IMR-90 (cell line): ENCODE measurements around the gene GTF2A1. TPM values are rescaled to one million over a fixed set of nuclear protein-coding genes. Genes with fewer than 3 reads are reported as not detected.
A peak's percentile ranks its signal among the peaks of the same experiment; 100 is the strongest.

Experiments
- ATAC-seq: fragments of 200-7000 bp; cut with Tn5 transposase; 2 replicates; pipeline ENCODE4 v1.9.1; 2020; ENCODE audit warnings: low read depth, mild to moderate bottlenecking, moderate library complexity
- BruUV-seq: library from RNA; stranded (reverse); fragments of 400-500 nt; replicated peaks from 2 replicates; lab custom pipeline; 2021; lab: Mats Ljungman, UMichigan
- CTCF ChIA-PET: fragments of 300-600 bp; formaldehyde crosslinking; extraction: SDS; loops from one replicate; lab custom pipeline; 2021; ENCODE audit warnings: antibody characterized with exemption; lab: Yijun Ruan, JAX
- POLR2A ChIA-PET: fragments of 300-600 bp; sonication (Branson Sonifier 250); formaldehyde crosslinking; loops from one replicate; lab custom pipeline; 2022; ENCODE audit warnings: antibody characterized with exemption; ENCODE audit not compliant: unreplicated experiment; lab: Charles Lee
- DNase-seq: peaks from one replicate; pipeline ENCODE4 v3.0.0; 2013
- H2AFZ ChIP-seq: replicated peaks from 2 replicates; pipeline ENCODE3; 2013; ENCODE audit warnings: low read length, mild to moderate bottlenecking; ENCODE audit not compliant: poor library complexity
- H2AK5ac ChIP-seq: 2 replicates; pipeline ENCODE4 v1.6.1; 2013; ENCODE audit warnings: low read depth, low read length, inconsistent platforms
- H2AK9ac ChIP-seq: replicated peaks from 2 replicates; pipeline ENCODE3; 2013; ENCODE audit warnings: mild to moderate bottlenecking, low read depth, low read length, moderate library complexity; ENCODE audit not compliant: poor library complexity
- H2BK120ac ChIP-seq: 2 replicates; pipeline ENCODE4 v1.6.1; 2013; ENCODE audit warnings: low read depth, low read length, inconsistent platforms
- H2BK15ac ChIP-seq: 3 replicates; pipeline ENCODE4 v1.6.1; 2013; ENCODE audit warnings: low read depth, low read length, inconsistent platforms
- H2BK20ac ChIP-seq: 2 replicates; pipeline ENCODE4 v1.6.1; 2013; ENCODE audit warnings: low read depth, mild to moderate bottlenecking, inconsistent platforms, low read length, moderate library complexity
- H2BK5ac ChIP-seq: 2 replicates; pipeline ENCODE4 v1.6.1; 2013; ENCODE audit warnings: mild to moderate bottlenecking, low read depth, low read length, inconsistent platforms; ENCODE audit not compliant: poor library complexity, severe bottlenecking
- H3K14ac ChIP-seq: replicated peaks from 2 replicates; pipeline ENCODE4 v1.6.1; 2013; ENCODE audit warnings: low read depth, low read length, inconsistent platforms
- H3K18ac ChIP-seq: 2 replicates; pipeline ENCODE4 v1.6.1; 2013; ENCODE audit warnings: low read depth, low read length, control low read depth
- H3K23ac ChIP-seq: 2 replicates; pipeline ENCODE4 v1.6.1; 2013; ENCODE audit warnings: low read depth, low read length, inconsistent platforms
- H3K27ac ChIP-seq: 2 replicates; pipeline ENCODE4 v1.5.1; 2013; ENCODE audit warnings: mild to moderate bottlenecking, control low read depth, low read length; ENCODE audit not compliant: insufficient read depth
- H3K27me3 ChIP-seq: 2 replicates; pipeline ENCODE4 v1.6.1; 2013; ENCODE audit warnings: low read length; ENCODE audit not compliant: control insufficient read depth, insufficient read depth
- H3K36me3 ChIP-seq: 2 replicates; pipeline ENCODE4 v1.6.1; 2013; ENCODE audit warnings: low read length, mixed read lengths; ENCODE audit not compliant: control insufficient read depth, insufficient read depth
- H3K4ac ChIP-seq: 2 replicates; pipeline ENCODE4 v1.6.1; 2013; ENCODE audit warnings: low read depth, low read length, inconsistent platforms
- H3K4me1 ChIP-seq: 2 replicates; pipeline ENCODE4 v1.6.1; 2013; ENCODE audit warnings: low read length, mixed read lengths; ENCODE audit not compliant: control insufficient read depth, insufficient read depth
- H3K4me2 ChIP-seq: 2 replicates; pipeline ENCODE4 v1.6.1; 2013; ENCODE audit warnings: low read depth, mild to moderate bottlenecking, control low read depth, low read length, moderate library complexity
- H3K4me3 ChIP-seq: 2 replicates; pipeline ENCODE4 v1.5.1; 2013; ENCODE audit warnings: low read depth, mild to moderate bottlenecking, control low read depth, low read length, moderate library complexity; ENCODE audit not compliant: insufficient read depth
- H3K56ac ChIP-seq: 2 replicates; pipeline ENCODE4 v1.6.1; 2013; ENCODE audit warnings: low read length, inconsistent platforms; ENCODE audit not compliant: insufficient read depth; ENCODE audit errors: extremely low read depth
- H3K79me1 ChIP-seq, 2 experiments: 2 replicates each; pipeline ENCODE4 v1.6.1; 2013; ENCODE audit warnings: low read length in 2 of 2, inconsistent platforms in 1 of 2, low read depth in 1 of 2
- H3K9ac ChIP-seq: 2 replicates; pipeline ENCODE4 v1.6.1; 2013; ENCODE audit warnings: low read depth, low read length, control low read depth
- H3K9me1 ChIP-seq: 2 replicates; pipeline ENCODE4 v1.6.1; 2013; ENCODE audit warnings: low read length, inconsistent platforms; ENCODE audit not compliant: insufficient read depth
- H3K9me3 ChIP-seq: 2 replicates; pipeline ENCODE4 v1.6.1; 2013; ENCODE audit warnings: low read length; ENCODE audit not compliant: control insufficient read depth, insufficient read depth
- H4K20me1 ChIP-seq: 2 replicates; pipeline ENCODE4 v1.6.1; 2013; ENCODE audit warnings: low read length, inconsistent platforms; ENCODE audit not compliant: insufficient read depth
- H4K5ac ChIP-seq: 2 replicates; pipeline ENCODE4 v1.6.1; 2013; ENCODE audit warnings: mild to moderate bottlenecking, low read depth, low read length, control low read depth
- H4K8ac ChIP-seq, 2 experiments: 2 replicates each; pipeline ENCODE4 v1.6.1; 2013; ENCODE audit warnings: low read depth in 2 of 2, low read length in 2 of 2, control low read depth in 1 of 2, inconsistent platforms in 1 of 2
- H4K91ac ChIP-seq: 2 replicates; pipeline ENCODE4 v1.6.1; 2013; ENCODE audit warnings: low read depth, low read length, inconsistent platforms; ENCODE audit not compliant: insufficient read depth
- BHLHE40 ChIP-seq: fragments of 150-350 bp; IDR thresholded peaks from 2 replicates; pipeline ENCODE4 v1.6.1; 2016; ENCODE audit warnings: mild to moderate bottlenecking, low read depth, low read length
- CHD1 ChIP-seq: IDR thresholded peaks from 2 replicates; pipeline ENCODE4 v1.6.1; 2012; ENCODE audit warnings: low read depth, low read length, improper control_type of control experiment
- CTCF ChIP-seq: conservative IDR thresholded peaks from 2 replicates; pipeline ENCODE4 v1.5.1; 2012; ENCODE audit warnings: mild to moderate bottlenecking, low read depth, low read length, improper control_type of control experiment
- FOS ChIP-seq: fragments of 150-350 bp; IDR thresholded peaks from 2 replicates; pipeline ENCODE4 v1.6.1; 2016; ENCODE audit warnings: low read depth, low read length
- POLR2A ChIP-seq: IDR thresholded peaks from 2 replicates; pipeline ENCODE4 v1.6.1; 2012; ENCODE audit warnings: mild to moderate bottlenecking, low read depth, low read length
- WGBS, 2 experiments: methylation state at CpG; one replicate each; pipeline versions ENCODE4 v1.1.5 to v1.1.7; 2013; ENCODE audit warnings: missing lambda C conversion rate in 2 of 2; ENCODE audit not compliant: insufficient read length in 1 of 2; ENCODE audit errors: extremely low coverage in 2 of 2; 5-methylcytosine and 5-hydroxymethylcytosine counted together
- dilution Hi-C: fragments of 300-500 bp; cut with HindIII; formaldehyde crosslinking; loops from one replicate; pipeline ENCODE4 v1.14.3; 2018; ENCODE audit warnings: low sequenced_read_pairs; ENCODE audit not compliant: unreplicated experiment
- in situ Hi-C: fragments of 300-500 bp; cut with MboI; formaldehyde crosslinking; loops from 3 replicates; pipeline ENCODE4 v1.14.3; 2019; ENCODE audit warnings: low sequenced_read_pairs, inconsistent platforms, mixed read lengths
- intact Hi-C: fragments of 100-400 bp; cut with micrococcal nuclease; formaldehyde crosslinking; loops from 2 replicates; pipeline ENCODE4 v1.10.0; 2022
- polyA plus RNA-seq, 3 experiments: library from polyadenylated mRNA; depleted of rRNA; stranded (reverse); fragments of >200 nt; gene quantifications; 2 replicates each; pipeline ENCODE4 v1.2.3, GENCODE V29; 2012; ENCODE audit warnings: low replicate concordance in 1 of 3
- total RNA-seq: library from RNA; depleted of rRNA; stranded (reverse); fragments of >200 nt; gene quantifications from 2 replicates; pipeline ENCODE4 v1.2.3, GENCODE V29; 2012

GTF2A1 gene
- total and polyA plus RNA-seq, 2 of the 4 experiments (the other 2 are of a cell fraction), result 16.0 to 60.4 TPM

GRCh38 chr14:81137316-81137715 is 83.4 kb downstream of the GTF2A1 start:
- TF ChIP-seq CHD1 (no peak), CTCF (no peak), POLR2A (no peak), FOS (0 out of 2 replicates have a peak, but pooled peaks have one; percentile 4), BHLHE40 (peak; percentile 32; the same call in 1 of the 2 replicates)
- no peak overlapping the region for H3K14ac ChIP-seq
- no peak overlapping the region for H2BK5ac ChIP-seq
- no peaks in the 10 kb centered on the region for H4K20me1 ChIP-seq
- H3K56ac ChIP-seq, result no peak overlapping the region
- H3K36me3 ChIP-seq, result no peaks in the 10 kb centered on the region
- no peaks in the 10 kb centered on the region for H3K9me1 ChIP-seq
- no peak overlapping the region for H3K27ac ChIP-seq
- no peak overlapping the region for H2AFZ ChIP-seq
- in situ Hi-C loops (no loop called here), intact Hi-C loops (no loop called here), dilution Hi-C loops (no loop called here)
- peak; percentile 48 for DNase-seq
- no peak overlapping the region for H2BK120ac ChIP-seq
- no peak overlapping the region for H2BK15ac ChIP-seq
- H3K4me2 ChIP-seq, result no peak overlapping the region
- no peaks in the 10 kb centered on the region for H3K79me1 ChIP-seq
- H3K9me3 ChIP-seq, result no peaks in the 10 kb centered on the region
- CTCF ChIA-PET, result no interaction called here
- no peaks in the 10 kb centered on the region for H3K27me3 ChIP-seq
- H2AK9ac ChIP-seq, result no peak overlapping the region
- H3K9ac ChIP-seq, result no peak overlapping the region
- H3K4me1 ChIP-seq, result no peaks in the 10 kb centered on the region
- H2BK20ac ChIP-seq, result no peak overlapping the region
- no peak overlapping the region for H3K4ac ChIP-seq
- BruUV-seq, result no TSS peak
- no CpG with 5 or more reads among the region's 2 CpGs for WGBS, 2 experiments
- no peak overlapping the region for H3K4me3 ChIP-seq
- H2AK5ac ChIP-seq, result no peak overlapping the region
- H4K91ac ChIP-seq, result no peak overlapping the region
- H4K5ac ChIP-seq, result no peak overlapping the region
- H3K23ac ChIP-seq, result no peak overlapping the region
- peak; percentile 72 for ATAC-seq
- POLR2A ChIA-PET, result no interaction called here
- H3K18ac ChIP-seq, result no peak overlapping the region
- H4K8ac ChIP-seq, result no peak overlapping the region
